HepG2 (cell line): Measurements from ENCODE around the gene AP3D1.

Experiments used
- FOSL1 ChIP-seq: sonication (generic); formaldehyde crosslinking; IDR thresholded peaks from 2 replicates; pipeline ENCODE4 v1.9.0; 2021; ENCODE audit warnings: missing genetic modification reagents, borderline replicate concordance
- HHEX ChIP-seq: IDR thresholded peaks from 2 replicates; pipeline ENCODE4 v1.6.1; 2016; ENCODE audit warnings: control low read depth
- HOXA7 ChIP-seq: sonication (generic); formaldehyde crosslinking; IDR thresholded peaks from 2 replicates; pipeline ENCODE4 v1.8.1; 2022; ENCODE audit warnings: mild to moderate bottlenecking, missing genetic modification reagents, moderate library complexity
- JDP2 ChIP-seq: sonication (generic); formaldehyde crosslinking; IDR thresholded peaks from 2 replicates; pipeline ENCODE4 v1.8.1; 2022; ENCODE audit warnings: missing genetic modification reagents, borderline replicate concordance
- MEIS2 ChIP-seq: sonication (generic); formaldehyde crosslinking; IDR thresholded peaks from 2 replicates; pipeline ENCODE4 v1.9.0; 2021; ENCODE audit warnings: mild to moderate bottlenecking, missing genetic modification reagents
- SALL2 ChIP-seq: sonication (generic); formaldehyde crosslinking; IDR thresholded peaks from 2 replicates; pipeline ENCODE4 v1.8.1; 2023; ENCODE audit warnings: mild to moderate bottlenecking, missing genetic modification reagents, inconsistent platforms
- ZNF569 ChIP-seq: sonication (generic); formaldehyde crosslinking; IDR thresholded peaks from 2 replicates; pipeline ENCODE4 v1.5.0; 2020; ENCODE audit warnings: mild to moderate bottlenecking, missing genetic modification reagents, moderate library complexity, borderline replicate concordance
- ZZZ3 ChIP-seq: sonication (generic); formaldehyde crosslinking; IDR thresholded peaks from 2 replicates; pipeline ENCODE4 v1.4.0; 2020; ENCODE audit warnings: missing genetic modification reagents, mild to moderate bottlenecking, borderline replicate concordance

GRCh38 chr19:2099054-2099501, 52.3 kb downstream of the AP3D1 start:
- no peak for TF ChIP-seq JDP2 (CRISPR knock-in tag)
- no peak for TF ChIP-seq SALL2 (CRISPR knock-in tag)
- no peak for TF ChIP-seq FOSL1 (CRISPR knock-in tag)
- TF ChIP-seq ZZZ3 = no peak
- no peak for TF ChIP-seq MEIS2 (CRISPR knock-in tag)
- TF ChIP-seq HOXA7 (CRISPR knock-in tag) = no peak
- TF ChIP-seq ZNF569 (CRISPR knock-in tag) = no peak
- no peak for TF ChIP-seq HHEX (CRISPR knock-in tag)
